Epithelial cell of esophagus (primary cell): ENCODE data around the gene DNAJC16.

Experiments used
- DNase-seq: peaks from one replicate; pipeline ENCODE4 v3.0.0; 2010; ENCODE audit warnings: low read depth
- H3K4me3 ChIP-seq: 2 replicates; pipeline ENCODE4 v1.5.1; 2011; ENCODE audit warnings: mild to moderate bottlenecking, low read length, control low read depth
- TF ChIP-seq, protein P1 (sequence below): IDR thresholded peaks from 2 replicates; pipeline ENCODE4 v1.5.1; 2011; ENCODE audit warnings: low read depth, mild to moderate bottlenecking, low read length, control low read depth, inconsistent platforms; ENCODE audit not compliant: insufficient read depth; ENCODE audit errors: missing control alignments

Gene DNAJC16

DNA sequence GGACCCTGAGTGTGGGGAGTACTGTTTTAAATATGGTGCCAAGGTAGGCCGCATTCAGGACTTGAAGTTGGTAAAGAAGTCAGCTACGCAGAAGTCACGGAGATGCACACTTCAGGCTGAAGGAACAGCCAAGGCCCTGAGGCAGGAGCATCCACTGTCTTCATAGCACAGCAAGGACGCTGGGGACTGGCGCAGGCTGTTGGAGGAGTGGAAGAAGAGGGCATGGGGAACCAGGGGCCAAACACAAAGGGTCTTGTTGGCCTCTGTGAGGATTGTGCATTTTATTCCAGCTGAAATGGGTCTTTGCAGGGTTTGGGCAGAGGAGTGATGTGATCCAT, 16.6 kb downstream of the DNAJC16 start:
- H3K4me3 ChIP-seq: no peak overlapping the region
- TF ChIP-seq, protein P1, sequence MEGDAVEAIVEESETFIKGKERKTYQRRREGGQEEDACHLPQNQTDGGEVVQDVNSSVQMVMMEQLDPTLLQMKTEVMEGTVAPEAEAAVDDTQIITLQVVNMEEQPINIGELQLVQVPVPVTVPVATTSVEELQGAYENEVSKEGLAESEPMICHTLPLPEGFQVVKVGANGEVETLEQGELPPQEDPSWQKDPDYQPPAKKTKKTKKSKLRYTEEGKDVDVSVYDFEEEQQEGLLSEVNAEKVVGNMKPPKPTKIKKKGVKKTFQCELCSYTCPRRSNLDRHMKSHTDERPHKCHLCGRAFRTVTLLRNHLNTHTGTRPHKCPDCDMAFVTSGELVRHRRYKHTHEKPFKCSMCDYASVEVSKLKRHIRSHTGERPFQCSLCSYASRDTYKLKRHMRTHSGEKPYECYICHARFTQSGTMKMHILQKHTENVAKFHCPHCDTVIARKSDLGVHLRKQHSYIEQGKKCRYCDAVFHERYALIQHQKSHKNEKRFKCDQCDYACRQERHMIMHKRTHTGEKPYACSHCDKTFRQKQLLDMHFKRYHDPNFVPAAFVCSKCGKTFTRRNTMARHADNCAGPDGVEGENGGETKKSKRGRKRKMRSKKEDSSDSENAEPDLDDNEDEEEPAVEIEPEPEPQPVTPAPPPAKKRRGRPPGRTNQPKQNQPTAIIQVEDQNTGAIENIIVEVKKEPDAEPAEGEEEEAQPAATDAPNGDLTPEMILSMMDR: no peak
- no peak for DNase-seq

DNA sequence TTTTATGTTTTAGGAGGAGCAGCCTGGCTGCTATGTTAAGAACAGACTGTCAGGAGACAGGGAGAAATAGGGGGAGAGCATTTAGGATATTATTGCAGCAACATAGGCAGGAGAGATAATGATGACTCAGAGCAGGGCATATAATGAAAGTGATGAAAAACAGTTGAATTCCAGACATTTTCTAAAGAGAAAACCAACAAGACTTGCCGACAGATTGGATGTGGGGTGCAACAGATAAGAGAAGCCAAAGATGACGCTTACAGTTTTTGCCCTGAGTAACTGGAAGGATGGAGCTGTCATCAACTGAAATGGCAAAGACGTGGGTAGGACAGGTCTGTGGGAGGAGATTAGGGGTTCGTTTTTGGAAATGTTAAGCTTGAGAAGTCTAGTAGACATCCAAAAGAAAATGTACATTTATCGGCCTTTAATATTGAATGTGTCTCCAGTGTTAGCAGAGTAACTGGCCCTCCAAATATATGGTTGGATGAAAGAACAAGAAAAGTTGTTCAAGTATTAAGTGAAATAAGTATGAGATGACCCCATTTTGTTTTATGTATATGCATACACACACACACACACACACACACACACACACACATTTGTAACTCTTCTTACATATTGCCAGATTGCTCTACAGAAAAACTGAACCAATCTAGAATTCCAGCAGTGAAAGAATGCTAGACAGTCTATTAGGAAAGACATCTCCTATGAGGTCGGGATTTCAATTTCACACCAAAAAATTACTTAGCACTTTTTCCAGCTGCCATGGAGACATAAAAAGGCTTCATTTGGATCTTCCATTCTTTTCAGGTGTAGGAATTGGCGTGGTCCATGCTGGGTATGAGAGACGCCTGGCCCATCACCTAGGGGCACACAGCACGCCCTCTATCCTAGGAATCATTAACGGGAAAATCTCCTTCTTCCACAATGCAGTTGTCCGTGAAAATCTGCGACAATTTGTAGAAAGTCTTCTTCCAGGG, 17.2 kb downstream of the DNAJC16 start:
- no peak for DNase-seq
- TF ChIP-seq, protein P1: no peak
- H3K4me3 ChIP-seq: no peak overlapping the region

DNA sequence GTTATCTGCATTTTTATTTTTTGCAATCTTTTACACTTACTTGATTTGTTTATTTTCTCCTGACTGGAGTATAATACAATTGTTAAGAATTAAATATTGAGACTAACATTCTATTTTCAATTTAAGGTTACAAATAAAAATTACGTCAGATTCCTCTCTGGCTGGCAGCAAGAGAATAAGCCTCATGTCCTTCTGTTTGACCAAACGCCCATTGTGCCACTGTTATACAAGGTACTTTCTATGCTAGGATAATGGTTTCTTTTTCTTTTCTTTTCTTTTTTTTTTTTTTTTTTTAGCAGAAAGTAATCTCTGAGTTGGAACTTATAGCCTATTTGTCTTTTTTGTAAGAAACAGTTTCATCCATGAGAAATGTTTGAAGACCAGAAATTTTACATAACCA, 20.0 kb downstream of the DNAJC16 start:
- TF ChIP-seq, protein P1: no peak
- no peak for DNase-seq
- no peak overlapping the region for H3K4me3 ChIP-seq

DNA sequence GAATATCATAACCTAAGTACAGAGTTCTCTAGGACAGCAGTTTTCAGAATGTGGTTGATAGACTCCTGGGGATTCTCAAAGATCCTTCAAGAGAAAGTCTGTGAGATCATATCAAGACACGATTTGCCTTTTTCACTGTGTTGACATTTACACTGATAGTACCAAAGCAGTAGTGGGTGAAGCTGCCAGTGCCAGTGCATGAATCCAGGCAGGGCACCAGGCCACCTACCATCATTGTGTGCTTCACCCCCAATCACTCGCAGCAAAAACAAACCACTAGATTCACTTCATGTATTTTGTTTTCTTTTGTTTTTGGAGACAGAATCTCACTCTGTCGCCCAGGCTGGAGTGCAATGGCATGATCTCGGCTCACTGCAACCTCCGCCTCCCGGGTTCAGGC, 23.9 kb downstream of the DNAJC16 start:
- DNase-seq: no peak
- TF ChIP-seq, protein P1: no peak

DNA sequence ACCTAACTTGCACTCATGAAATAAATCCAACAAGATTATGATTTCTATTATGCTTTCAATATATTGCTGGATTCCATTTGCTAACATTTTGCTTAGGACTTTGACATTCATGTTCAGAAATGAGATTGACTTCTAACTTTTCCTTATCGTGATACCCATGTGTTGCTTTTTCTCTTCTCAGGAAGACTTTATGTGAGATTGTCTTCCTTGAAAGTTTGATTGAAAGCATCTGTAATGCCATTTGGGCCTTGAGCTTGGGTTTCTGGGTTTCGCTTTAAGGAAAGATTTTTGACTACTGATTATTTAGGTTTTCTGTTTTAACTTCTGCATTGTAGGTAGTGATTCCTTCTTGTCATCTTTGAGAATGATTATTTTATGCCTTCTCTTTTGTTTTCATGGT, 30.4 kb downstream of the DNAJC16 start:
- DNase-seq: no peak
- TF ChIP-seq, protein P1: no peak
- no peak overlapping the region for H3K4me3 ChIP-seq

More for the DNA sequence above, 23.9 kb downstream of the DNAJC16 start:
- no peak overlapping the region for H3K4me3 ChIP-seq

GRCh38 chr1:15557594-15557993, 30.9 kb downstream of the DNAJC16 start:
- no peak overlapping the region for H3K4me3 ChIP-seq
- TF ChIP-seq, protein P1: no peak
- DNase-seq: peak; percentile 49

DNA sequence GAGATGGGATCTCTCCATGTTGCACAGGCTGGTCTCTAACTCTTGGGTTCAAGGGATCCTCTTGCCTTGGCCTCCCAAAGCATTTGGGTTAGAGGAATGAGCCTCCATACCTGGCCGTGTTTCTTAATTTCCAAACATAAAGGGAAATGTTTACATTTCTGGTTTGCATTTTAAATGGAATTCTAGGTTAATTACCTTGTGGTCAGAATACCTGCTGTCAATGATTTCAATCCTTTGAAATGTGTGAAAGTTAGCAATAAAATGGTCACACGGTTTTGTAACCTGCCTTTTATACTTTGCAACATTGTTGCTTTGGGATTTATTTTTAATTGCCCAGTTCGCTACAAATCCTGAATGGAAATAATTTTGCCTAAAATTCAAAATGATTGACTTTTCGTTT, 31.9 kb downstream of the DNAJC16 start:
- TF ChIP-seq, protein P1: no peak
- H3K4me3 ChIP-seq: no peak overlapping the region
- DNase-seq: no peak
